Measurements from ENCODE around the gene ZCCHC2. TPM values are rescaled to one million over a fixed set of nuclear protein-coding genes. Genes with fewer than 3 reads are reported as not detected.

ZCCHC2 gene
- total RNA-seq, 2 experiments from 2014 or later: 51.7 to 52.3 TPM

DNA sequence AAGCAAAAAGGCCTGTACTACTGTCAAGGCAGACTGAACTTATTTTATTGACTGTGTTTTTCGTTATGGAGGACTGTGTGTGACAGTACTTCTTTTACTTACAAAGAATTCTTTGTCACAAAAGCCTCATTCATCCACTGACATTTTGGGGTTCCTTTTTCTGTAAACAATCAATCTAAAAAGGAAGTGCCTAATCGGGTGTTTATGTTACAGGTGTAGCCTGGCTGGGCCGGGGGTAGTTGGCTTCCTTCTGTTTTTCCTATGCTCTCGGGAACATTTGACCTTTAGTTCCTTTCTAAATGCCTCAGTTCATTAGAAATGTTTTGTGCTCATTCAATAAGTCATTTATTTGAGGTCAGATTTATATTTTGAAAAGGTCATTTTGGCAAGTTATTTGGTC lies 8.3 kb downstream of the ZCCHC2 start:
- CTCF ChIA-PET: interaction anchor here (1.0 kb wide), 1 partner anchor 32 kb away, joined by 3 read pairs; no protein-coding TSS in a partner anchor
- no peak overlapping the region for H3K4me3 Mint-ChIP-seq

DNA sequence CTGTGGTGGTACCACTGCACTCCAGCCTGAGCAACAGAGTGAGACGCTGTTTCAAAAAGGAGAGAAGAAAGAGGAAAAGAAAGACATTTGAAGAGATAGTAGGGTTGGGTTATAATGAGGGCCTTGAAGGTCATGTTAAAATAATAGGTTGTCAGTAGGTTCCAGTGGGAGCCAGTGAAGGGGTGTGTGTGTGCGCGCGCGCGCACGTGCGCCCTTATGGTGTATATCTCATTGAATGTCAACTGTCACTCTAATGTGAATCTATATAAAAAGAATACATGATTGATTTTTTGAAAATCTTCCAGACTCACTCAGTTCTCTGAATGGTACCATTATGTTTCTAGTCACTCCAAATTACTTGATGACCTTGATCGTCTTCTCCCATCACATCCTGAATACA lies 9.1 kb downstream of the ZCCHC2 start:
- no peaks in the 10 kb centered on the region for H3K9me3 Mint-ChIP-seq
- H3K4me1 Mint-ChIP-seq: peaks cover 57% of the 10 kb centered on the region
- no peak for DNase-seq
- POLR2A ChIA-PET: no interaction called here
- no peak overlapping the region for H3K4me3 Mint-ChIP-seq
- CTCF ChIA-PET: no interaction called here
- no peaks in the 10 kb centered on the region for H3K27me3 Mint-ChIP-seq
- no peak overlapping the region for H3K27ac Mint-ChIP-seq
- peaks cover 44% of the 10 kb centered on the region for H3K36me3 Mint-ChIP-seq (ENCODE audit: low read depth)

More for the DNA sequence above, 8.3 kb downstream of the ZCCHC2 start:
- H3K4me1 Mint-ChIP-seq: peaks cover 53% of the 10 kb centered on the region
- no peak overlapping the region for H3K27ac Mint-ChIP-seq
- POLR2A ChIA-PET: interaction anchor here (1.7 kb wide), 1 partner anchor 26 kb away, joined by 4 read pairs; no protein-coding TSS in a partner anchor
- no peak for DNase-seq
- peaks cover 47% of the 10 kb centered on the region for H3K36me3 Mint-ChIP-seq (ENCODE audit: low read depth)
- H3K9me3 Mint-ChIP-seq: no peaks in the 10 kb centered on the region
- H3K27me3 Mint-ChIP-seq: no peaks in the 10 kb centered on the region

DNA sequence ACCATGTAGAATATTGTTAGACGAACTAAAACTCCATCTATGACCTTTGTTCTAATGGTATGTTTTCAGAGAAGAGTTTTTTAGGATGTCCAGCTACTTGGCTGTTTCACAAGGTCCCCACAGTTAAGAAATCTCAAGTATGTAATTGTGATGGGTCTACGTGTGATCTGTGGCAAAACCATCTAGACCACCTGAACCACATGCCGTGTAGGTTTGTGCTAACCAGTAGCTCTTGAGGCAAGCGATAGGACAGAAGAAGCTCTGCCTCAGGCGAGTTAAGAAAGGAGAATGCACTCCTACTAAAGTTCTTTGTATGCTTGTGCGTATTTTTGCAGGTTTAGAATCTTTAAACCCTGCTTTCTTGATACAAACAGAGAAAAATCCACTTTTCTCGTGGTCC lies 13.2 kb downstream of the ZCCHC2 start:
- POLR2A ChIA-PET: no interaction called here
- H3K27ac Mint-ChIP-seq: no peak overlapping the region
- CTCF ChIA-PET: interaction anchor here (0.7 kb wide), 1 partner anchor 210 kb away, joined by 3 read pairs; no protein-coding TSS in a partner anchor

DNA sequence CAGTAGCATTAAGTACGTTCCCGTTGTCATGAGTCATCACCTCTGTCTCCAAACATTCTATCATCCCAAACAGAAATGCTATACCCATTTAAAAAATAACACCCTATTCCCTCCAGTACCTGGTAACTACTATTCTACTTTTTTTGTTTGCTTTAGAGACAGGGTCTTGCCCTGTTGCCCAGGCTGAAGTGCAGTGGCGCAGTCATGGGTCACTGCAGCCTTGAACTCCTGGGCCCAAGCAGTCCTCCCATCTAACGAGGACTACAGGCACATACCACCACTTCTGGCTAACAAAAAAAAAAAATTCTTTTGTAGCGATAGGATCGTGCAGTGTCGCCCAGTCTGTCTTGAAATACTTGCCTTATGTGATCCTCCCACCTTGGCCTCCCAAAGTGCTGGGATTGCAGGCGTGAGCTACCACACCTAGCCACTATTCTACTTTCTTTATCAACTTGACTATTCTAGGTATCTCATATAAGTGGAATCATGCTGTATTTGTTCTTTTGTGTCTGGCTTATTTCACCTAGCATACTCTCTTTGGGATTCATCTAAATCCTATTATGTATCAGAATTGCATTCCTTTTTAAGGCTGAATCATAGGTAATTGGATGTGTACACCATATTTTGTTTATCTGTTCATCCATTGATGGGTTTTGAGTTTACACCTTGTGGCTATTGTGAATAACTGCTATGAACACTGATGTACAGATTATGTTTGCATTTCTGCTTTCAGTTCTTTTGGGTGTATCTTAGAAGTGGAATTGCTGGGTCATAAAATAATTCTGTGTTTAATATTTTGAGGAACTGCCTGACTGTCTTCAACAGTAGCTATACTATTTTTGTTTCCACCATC lies 14.4 kb downstream of the ZCCHC2 start:
- Mint-ChIP-seq H3K4me1 (peaks cover 37% of the 10 kb centered on the region), H3K4me3 (no peak overlapping the region), H3K9me3 (no peaks in the 10 kb centered on the region), H3K27ac (no peak overlapping the region), H3K36me3 (ENCODE audit: low read depth) (peaks cover 42% of the 10 kb centered on the region), H3K27me3 (no peaks in the 10 kb centered on the region)
- ChIA-PET CTCF (interaction anchor here (1.8 kb wide), 1 partner anchor 10 kb away, joined by 4 read pairs; no protein-coding TSS in a partner anchor), POLR2A (interaction anchor here (1.6 to 2.2 kb wide), 3 partner anchors 10 to 16 kb away, joined by 3 to 7 read pairs (median 6); no protein-coding TSS in a partner anchor)
- no peak for DNase-seq

More for the DNA sequence above, 13.2 kb downstream of the ZCCHC2 start:
- no peak for DNase-seq
- Mint-ChIP-seq H3K9me3 (no peaks in the 10 kb centered on the region), H3K27me3 (no peaks in the 10 kb centered on the region), H3K4me1 (peaks cover 41% of the 10 kb centered on the region), H3K4me3 (no peak overlapping the region), H3K36me3 (ENCODE audit: low read depth) (peaks cover 40% of the 10 kb centered on the region)

DNA sequence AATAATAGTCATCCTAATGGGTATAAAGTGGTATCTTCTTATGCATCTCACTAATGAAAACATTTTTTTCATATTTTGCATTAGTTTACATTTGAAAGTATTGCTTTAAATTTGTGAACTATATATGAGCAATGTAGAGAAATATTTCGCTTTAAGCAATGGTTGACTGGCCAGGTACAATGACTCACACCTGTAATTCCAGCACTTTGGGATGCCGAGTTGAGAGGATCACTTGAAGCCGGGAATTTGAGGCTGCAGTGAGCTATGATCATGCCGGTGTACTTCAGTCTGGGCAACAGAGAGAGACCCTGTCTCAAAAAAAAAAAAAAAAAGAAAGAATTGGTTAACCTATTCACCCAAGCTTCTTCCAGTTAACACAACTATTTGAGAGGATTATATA lies 15.1 kb downstream of the ZCCHC2 start:
- ChIA-PET POLR2A (interaction anchor here (1.6 to 2.2 kb wide), 3 partner anchors 11 to 15 kb away, joined by 3 to 7 read pairs (median 6); no protein-coding TSS in a partner anchor), CTCF (interaction anchor here (1.8 kb wide), 1 partner anchor 11 kb away, joined by 4 read pairs; no protein-coding TSS in a partner anchor)

DNA sequence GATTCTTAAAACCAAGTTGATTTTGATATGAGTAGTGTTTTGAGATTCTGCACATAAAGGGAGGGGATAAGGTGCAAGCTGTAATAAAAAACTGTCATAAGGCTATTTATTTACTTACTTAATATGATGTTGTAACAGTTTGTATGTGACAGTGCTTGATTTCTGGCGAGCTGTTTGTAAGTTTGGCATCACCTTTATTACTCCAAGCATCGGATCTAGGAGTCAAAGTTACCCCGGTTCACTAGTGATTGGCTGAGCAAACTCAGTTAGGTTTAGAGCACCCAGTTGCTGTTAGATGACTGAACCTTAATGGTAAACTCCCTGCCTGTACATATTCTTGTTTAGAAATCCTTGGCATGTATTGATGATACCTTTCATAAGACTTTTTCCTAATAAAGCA lies 16.1 kb downstream of the ZCCHC2 start:
- no peaks in the 10 kb centered on the region for H3K27me3 Mint-ChIP-seq
- H3K9me3 Mint-ChIP-seq: no peaks in the 10 kb centered on the region
- CTCF ChIA-PET: interaction anchor here (1.8 kb wide), 1 partner anchor 12 kb away, joined by 4 read pairs; no protein-coding TSS in a partner anchor
- no peak overlapping the region for H3K27ac Mint-ChIP-seq
- H3K4me1 Mint-ChIP-seq: peaks cover 33% of the 10 kb centered on the region
- DNase-seq: no peak
- POLR2A ChIA-PET: interaction anchor here (1.6 to 2.2 kb wide), 3 partner anchors 12 to 14 kb away, joined by 3 to 7 read pairs (median 6); no protein-coding TSS in a partner anchor
- no peak overlapping the region for H3K4me3 Mint-ChIP-seq
- H3K36me3 Mint-ChIP-seq (ENCODE audit: low read depth): peaks cover 54% of the 10 kb centered on the region

More for the DNA sequence above, 15.1 kb downstream of the ZCCHC2 start:
- peaks cover 46% of the 10 kb centered on the region for H3K36me3 Mint-ChIP-seq (ENCODE audit: low read depth)
- H3K27ac Mint-ChIP-seq: no peak overlapping the region
- H3K9me3 Mint-ChIP-seq: no peaks in the 10 kb centered on the region
- DNase-seq: no peak
- H3K4me1 Mint-ChIP-seq: peaks cover 34% of the 10 kb centered on the region
- H3K27me3 Mint-ChIP-seq: no peaks in the 10 kb centered on the region
- H3K4me3 Mint-ChIP-seq: no peak overlapping the region

DNA sequence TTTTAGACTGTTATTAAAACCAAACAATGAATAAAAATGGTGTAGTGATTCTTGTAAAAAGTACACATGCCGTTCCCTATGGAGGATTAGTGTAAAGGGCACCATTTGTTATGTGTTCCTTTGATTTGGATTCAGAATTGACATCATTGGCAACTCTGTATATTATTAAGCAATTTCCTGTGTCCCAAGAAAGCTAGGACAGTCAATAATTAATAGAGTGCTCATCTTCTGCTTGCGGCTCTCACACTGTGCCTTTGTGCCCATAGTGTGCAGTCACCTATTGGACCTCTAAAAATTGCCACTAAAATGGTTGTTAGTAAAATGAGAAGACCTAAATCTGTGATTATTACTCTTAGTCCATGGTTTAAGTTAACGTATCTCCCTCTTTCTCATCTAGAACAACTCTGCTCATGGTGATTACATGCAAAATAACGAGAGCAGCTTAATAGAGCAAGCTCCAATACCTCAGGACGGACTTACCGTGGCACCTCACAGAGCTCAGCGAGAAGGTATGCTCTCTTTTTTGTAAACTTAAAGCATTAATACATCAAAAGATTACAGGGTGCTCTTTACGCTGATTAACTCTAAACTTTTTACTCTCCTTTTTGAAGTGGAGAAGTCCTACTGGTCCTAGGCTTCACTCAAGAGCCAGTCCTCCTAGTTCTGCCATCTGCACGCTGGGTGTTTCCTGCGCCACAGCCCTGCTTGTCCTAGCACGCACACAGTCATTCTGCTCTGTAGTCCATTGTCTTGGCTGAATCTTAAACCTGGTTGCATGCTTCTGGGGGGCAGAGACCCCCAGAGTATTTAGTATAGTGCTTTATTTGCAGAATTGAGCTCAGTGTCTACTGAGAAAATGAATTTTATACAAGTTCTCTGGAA lies 16.7 kb downstream of the ZCCHC2 start:
- no peak overlapping the region for H3K27ac Mint-ChIP-seq
- POLR2A ChIA-PET: interaction anchor here (2.2 kb wide), 2 partner anchors 12 to 15 kb away, joined by 6 to 7 read pairs; no protein-coding TSS in a partner anchor
- CTCF ChIA-PET: interaction anchor here (0.6 kb wide), 1 partner anchor 732 kb away, joined by 4 read pairs; no protein-coding TSS in a partner anchor
- peaks cover 29% of the 10 kb centered on the region for H3K4me1 Mint-ChIP-seq
- H3K27me3 Mint-ChIP-seq: no peaks in the 10 kb centered on the region
- DNase-seq: no peak
- no peak overlapping the region for H3K4me3 Mint-ChIP-seq
- peaks cover 56% of the 10 kb centered on the region for H3K36me3 Mint-ChIP-seq (ENCODE audit: low read depth)
- H3K9me3 Mint-ChIP-seq: no peaks in the 10 kb centered on the region

DNA sequence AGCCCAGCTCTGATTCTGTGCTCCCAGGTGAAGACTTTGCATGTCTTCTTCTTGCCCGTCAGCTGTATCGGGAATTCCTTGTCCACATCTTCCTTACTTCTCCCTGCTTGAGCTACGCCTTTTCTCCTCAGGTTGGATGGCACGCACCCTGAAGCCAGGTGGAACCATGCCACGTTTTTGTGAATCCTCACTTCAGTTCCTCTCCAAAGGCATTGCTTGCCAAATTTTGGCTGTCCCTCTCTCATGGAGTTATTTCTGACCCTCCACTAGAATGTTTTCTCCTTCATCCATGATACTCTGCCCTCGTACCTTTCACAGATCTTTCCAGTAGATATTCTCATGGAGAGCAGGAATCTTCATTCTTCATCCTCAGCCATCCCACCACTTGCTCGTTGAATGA lies 20.2 kb downstream of the ZCCHC2 start:
- ChIA-PET CTCF (no interaction called here), POLR2A (no interaction called here)
- H3K4me3 Mint-ChIP-seq: no peak overlapping the region

DNA sequence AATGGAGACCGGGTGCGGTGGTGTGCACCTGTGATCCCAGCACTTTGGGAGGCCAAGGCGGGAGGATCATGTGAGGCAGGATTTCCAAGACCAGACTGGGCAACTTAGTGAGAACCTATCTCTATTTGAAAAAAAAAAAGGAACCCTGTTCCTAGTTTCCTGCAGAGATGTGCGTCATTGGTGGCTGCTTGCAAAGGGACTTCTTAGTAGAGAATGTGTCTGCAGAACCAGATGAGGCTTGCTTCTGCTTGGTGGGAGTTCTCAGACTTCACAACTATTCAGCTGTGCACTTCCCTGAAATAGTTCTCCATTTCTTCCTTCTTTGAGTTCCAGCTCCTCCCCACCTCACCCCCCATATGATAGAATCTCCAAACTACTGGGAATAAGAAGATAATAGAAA lies 22.3 kb downstream of the ZCCHC2 start:
- Mint-ChIP-seq H3K4me1 (peaks cover 3% of the 10 kb centered on the region), H3K27me3 (no peaks in the 10 kb centered on the region), H3K36me3 (ENCODE audit: low read depth) (peaks cover 72% of the 10 kb centered on the region), H3K9me3 (no peaks in the 10 kb centered on the region), H3K4me3 (no peak overlapping the region), H3K27ac (no peak overlapping the region)
- ChIA-PET CTCF (interaction anchor here (1.2 kb wide), 1 partner anchor 11 kb away, joined by 3 read pairs; no protein-coding TSS in a partner anchor), POLR2A (no interaction called here)
- no peak for DNase-seq

More for the DNA sequence above, 20.2 kb downstream of the ZCCHC2 start:
- Mint-ChIP-seq H3K36me3 (ENCODE audit: low read depth) (peaks cover 69% of the 10 kb centered on the region), H3K27me3 (no peaks in the 10 kb centered on the region), H3K9me3 (no peaks in the 10 kb centered on the region), H3K4me1 (peaks cover 6% of the 10 kb centered on the region), H3K27ac (no peak overlapping the region)
- no peak for DNase-seq

DNA sequence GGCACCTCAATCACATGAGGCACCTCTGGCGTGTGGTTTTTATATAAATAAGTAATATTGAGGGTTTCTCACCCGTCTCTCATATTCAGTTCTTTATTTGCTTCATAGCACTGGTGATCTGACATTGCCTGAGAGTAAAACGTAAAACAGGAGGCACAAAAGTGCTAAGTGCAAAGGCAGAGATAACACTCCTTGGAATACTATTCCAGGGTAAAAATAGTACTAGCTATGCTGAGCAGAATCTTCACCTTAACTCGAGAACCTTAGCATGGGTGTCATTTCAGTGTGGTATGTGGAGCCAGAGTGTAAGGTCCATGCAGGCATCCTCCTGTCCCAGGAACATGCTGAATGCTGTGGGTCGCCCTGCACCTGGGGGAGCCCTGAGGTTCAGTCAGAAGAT lies 26.9 kb downstream of the ZCCHC2 start:
- no peak for DNase-seq
- POLR2A ChIA-PET: no interaction called here
- H3K9me3 Mint-ChIP-seq: no peaks in the 10 kb centered on the region
- H3K27me3 Mint-ChIP-seq: no peaks in the 10 kb centered on the region
- CTCF ChIA-PET: no interaction called here
- H3K4me3 Mint-ChIP-seq: no peak overlapping the region
- peaks cover 70% of the 10 kb centered on the region for H3K36me3 Mint-ChIP-seq (ENCODE audit: low read depth)
- no peak overlapping the region for H3K27ac Mint-ChIP-seq
- peaks cover 12% of the 10 kb centered on the region for H3K4me1 Mint-ChIP-seq

DNA sequence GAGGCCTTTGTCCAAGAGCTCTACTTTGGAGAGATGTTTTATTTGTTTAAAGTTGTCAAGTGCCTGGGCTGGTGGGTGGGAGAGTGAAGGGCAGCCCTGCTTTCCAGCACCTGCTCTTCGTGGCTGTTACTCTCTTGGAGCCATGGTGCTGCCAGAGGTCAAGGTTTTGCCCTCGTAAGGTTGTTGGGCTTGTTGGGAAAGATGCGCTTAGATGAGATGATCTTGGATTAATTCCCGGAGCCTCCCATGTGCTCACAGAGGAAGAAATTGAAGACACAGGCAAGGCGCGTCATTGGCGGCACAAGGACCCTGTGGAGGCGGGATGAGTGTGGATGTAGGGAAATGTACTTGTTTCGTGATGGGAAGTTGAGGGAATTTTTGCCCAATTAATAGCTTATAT lies 27.9 kb downstream of the ZCCHC2 start:
- Mint-ChIP-seq H3K36me3 (ENCODE audit: low read depth) (peaks cover 67% of the 10 kb centered on the region), H3K9me3 (no peaks in the 10 kb centered on the region), H3K27me3 (no peaks in the 10 kb centered on the region), H3K4me1 (peaks cover 15% of the 10 kb centered on the region), H3K27ac (no peak overlapping the region), H3K4me3 (no peak overlapping the region)
- ChIA-PET POLR2A (no interaction called here), CTCF (no interaction called here)
- no peak for DNase-seq

DNA sequence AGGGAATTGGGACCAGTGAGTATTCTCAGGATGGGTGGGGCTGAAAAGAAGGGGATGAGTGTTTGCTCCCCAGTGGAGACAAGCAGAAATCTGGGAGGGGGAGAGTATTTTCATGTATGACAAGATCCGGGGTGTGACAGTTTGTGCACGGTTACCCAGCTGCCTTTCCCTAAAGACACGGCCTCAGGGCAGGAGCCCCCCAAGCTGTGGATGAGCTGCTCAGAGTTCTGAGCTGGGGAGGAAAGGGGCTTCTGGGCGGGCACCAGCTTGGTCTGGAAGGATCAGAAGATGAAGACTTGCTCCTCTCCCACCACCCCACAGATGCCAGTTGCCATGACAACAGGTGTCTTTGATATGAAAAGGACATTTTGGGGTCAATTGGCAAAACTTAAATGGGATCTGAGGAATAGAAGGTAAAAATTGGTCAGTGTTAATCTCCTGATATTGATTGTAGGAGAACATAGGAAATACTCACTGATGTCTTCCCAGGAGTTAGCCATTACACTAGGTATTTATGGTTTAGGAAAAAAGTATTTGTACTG lies 29.2 kb downstream of the ZCCHC2 start:
- Mint-ChIP-seq H3K9me3 (no peaks in the 10 kb centered on the region), H3K4me1 (peaks cover 15% of the 10 kb centered on the region), H3K36me3 (ENCODE audit: low read depth) (peaks cover 69% of the 10 kb centered on the region), H3K27me3 (no peaks in the 10 kb centered on the region), H3K27ac (no peak overlapping the region), H3K4me3 (no peak overlapping the region)
- ChIA-PET POLR2A (interaction anchor here (1.0 to 1.8 kb wide), 3 partner anchors 14 to 33 kb away, joined by 3 to 6 read pairs (median 4); no protein-coding TSS in a partner anchor), CTCF (interaction anchor here (0.6 to 1.5 kb wide), 2 partner anchors 15 to 62 kb away, joined by 3 to 4 read pairs; no protein-coding TSS in a partner anchor)
- DNase-seq: no peak
